ENCODE data around the gene C5orf58. TPM values are rescaled to one million over a fixed set of nuclear protein-coding genes. Genes with fewer than 3 reads are reported as not detected.

C5orf58 gene
- total RNA-seq, 4 donors from 2014 or later, result not detected

DNA sequence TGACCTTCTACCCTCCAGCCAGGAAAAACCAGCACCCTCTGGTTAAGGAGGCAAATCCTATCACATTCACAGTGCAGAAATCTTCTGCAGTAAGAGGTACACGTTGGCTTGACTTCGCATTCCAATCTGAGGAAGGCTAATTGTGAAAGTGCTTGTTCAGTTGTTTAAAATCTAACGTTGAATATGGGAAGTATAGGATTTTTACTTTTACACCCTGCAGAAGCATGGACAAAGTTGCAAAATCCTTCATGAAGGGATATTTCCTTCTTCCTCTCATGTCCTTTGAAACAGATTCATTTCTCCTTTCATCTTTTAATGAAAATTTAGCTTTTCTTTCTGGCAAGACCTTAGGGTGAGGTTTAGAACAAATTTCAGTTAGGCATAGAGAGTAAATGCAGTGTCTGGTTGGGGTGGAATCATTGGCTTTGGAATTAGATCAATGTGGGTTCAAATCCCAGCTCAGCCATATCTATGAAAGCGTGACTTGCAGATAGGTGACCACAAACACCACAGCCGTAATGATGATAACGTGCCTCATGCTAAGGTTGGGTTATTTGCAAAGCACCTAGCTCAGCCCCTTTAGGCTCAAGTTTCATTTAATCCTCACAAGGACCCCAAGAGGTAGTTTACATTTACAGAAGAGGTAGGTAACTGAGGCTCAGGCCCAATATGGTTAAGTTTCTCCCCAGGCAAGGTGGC is 42.2 kb upstream of the C5orf58 start:
- Histone ChIP-seq H3K27me3 (no peaks in the 10 kb centered on the region), H3K4me3 (no peak overlapping the region), H3K27ac (no peak overlapping the region), H3K36me3 (no peaks in the 10 kb centered on the region), H3K9me3 (no peaks in the 10 kb centered on the region), H3K4me1 (no peaks in the 10 kb centered on the region)
- DNase-seq, result no peak
- TF ChIP-seq POLR2A (IDR thresholded peaks at IDR 0.05), result no peak

DNA sequence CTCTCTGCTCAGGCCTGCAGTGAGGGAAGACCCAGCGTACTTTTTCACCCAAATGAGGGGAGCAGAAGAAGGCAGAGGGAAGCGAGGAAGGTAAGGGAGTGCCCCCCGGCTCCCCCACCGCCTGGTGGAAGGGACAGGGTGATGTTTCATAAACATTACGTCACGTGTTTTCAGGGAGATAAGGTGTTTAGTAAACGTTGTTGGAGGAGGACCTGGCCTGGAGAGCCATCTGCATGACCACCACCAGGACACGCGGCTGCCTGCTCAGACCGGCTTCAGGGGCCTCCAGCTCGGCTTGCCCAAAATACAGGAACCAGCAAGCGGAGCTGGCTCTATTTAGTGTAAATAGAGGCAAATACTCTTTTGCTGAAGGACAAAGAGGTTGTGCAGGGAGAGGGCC is 40.0 kb upstream of the C5orf58 start:
- Histone ChIP-seq H3K27me3 (no peaks in the 10 kb centered on the region), H3K4me1 (no peaks in the 10 kb centered on the region), H3K4me3 (no peak overlapping the region), H3K36me3 (no peaks in the 10 kb centered on the region), H3K27ac (no peak overlapping the region), H3K9me3 (no peaks in the 10 kb centered on the region)
- no peak for TF ChIP-seq POLR2A (IDR thresholded peaks at IDR 0.05)
- TF ChIP-seq, protein P1, sequence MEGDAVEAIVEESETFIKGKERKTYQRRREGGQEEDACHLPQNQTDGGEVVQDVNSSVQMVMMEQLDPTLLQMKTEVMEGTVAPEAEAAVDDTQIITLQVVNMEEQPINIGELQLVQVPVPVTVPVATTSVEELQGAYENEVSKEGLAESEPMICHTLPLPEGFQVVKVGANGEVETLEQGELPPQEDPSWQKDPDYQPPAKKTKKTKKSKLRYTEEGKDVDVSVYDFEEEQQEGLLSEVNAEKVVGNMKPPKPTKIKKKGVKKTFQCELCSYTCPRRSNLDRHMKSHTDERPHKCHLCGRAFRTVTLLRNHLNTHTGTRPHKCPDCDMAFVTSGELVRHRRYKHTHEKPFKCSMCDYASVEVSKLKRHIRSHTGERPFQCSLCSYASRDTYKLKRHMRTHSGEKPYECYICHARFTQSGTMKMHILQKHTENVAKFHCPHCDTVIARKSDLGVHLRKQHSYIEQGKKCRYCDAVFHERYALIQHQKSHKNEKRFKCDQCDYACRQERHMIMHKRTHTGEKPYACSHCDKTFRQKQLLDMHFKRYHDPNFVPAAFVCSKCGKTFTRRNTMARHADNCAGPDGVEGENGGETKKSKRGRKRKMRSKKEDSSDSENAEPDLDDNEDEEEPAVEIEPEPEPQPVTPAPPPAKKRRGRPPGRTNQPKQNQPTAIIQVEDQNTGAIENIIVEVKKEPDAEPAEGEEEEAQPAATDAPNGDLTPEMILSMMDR (IDR thresholded peaks at IDR 0.05), result no peak
- DNase-seq, result no peak

DNA sequence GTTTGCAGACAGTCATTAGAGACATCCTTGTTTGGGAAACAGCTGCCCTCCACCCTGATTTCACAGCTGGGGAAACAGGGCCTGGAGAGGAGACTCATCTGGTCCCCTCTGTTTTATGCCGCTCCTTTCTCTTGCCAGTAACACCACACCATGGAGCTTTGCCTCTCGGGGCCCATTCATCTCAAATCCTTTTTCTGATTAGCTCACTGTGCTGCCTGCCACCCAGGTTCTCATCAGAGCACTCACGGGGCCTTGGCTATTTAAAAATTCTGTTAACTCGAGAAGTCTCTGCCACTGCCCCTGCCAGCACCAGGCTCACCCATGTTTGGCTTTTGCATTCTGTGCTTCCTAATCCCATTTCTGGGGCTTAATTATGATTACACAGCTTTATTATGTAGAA is 36.8 kb upstream of the C5orf58 start:
- Histone ChIP-seq H3K27me3 (no peaks in the 10 kb centered on the region), H3K4me3 (no peak overlapping the region), H3K27ac (no peak overlapping the region), H3K9me3 (no peaks in the 10 kb centered on the region), H3K4me1 (no peaks in the 10 kb centered on the region), H3K36me3 (no peaks in the 10 kb centered on the region)
- no peak for DNase-seq
- no peak for TF ChIP-seq POLR2A (IDR thresholded peaks at IDR 0.05)
- TF ChIP-seq, protein P1 (IDR thresholded peaks at IDR 0.05), result no peak

DNA sequence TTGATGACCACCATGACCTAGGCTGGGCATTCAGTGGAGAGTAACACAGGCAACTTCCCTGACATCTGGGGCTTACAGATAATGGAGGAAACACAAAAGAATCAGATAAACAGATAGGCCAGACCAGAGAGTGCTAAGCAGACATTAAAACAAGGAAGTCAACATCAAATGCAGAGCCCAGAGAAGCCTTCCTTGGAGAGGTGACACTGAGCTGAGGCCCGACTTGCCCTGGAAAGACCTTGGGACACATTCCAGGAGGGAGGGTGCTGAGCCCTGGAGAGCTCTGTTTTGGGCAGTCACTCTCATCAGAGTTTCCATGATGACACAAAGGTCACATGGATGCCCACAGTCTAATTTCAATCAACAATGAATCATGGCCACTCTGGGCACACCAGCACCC is 31.9 kb upstream of the C5orf58 start:
- Histone ChIP-seq H3K4me3 (no peak overlapping the region), H3K4me1 (no peaks in the 10 kb centered on the region), H3K36me3 (no peaks in the 10 kb centered on the region), H3K9me3 (no peaks in the 10 kb centered on the region), H3K27me3 (no peaks in the 10 kb centered on the region), H3K27ac (no peak overlapping the region)
- TF ChIP-seq, protein P1 (IDR thresholded peaks at IDR 0.05), result no peak
- TF ChIP-seq POLR2A (IDR thresholded peaks at IDR 0.05), result no peak
- DNase-seq, result no peak

DNA sequence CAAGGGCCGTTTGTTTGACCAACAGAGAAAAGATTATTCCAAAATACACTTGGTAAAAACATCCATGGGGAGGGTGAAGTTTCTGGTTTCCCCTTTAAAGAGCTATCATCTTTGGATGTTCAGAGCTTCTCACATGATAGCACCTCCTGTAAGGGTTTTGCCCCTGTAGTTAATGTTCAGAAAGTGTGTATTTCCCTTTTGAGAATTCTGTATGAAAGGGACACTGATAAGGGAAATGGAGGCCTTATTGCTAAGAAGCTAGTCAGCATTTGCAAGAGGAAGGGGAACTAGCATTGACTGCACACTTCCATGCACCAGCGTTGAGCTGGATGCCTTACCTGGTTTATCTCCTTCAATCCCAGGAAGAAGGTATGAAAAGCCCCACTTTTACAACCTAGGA is 31.5 kb upstream of the C5orf58 start:
- no peak overlapping the region for H3K4me3 ChIP-seq
- no peak for DNase-seq
- TF ChIP-seq POLR2A (IDR thresholded peaks at IDR 0.05), result no peak
- TF ChIP-seq, protein P1 (IDR thresholded peaks at IDR 0.05), result no peak
- H3K36me3 ChIP-seq, result no peaks in the 10 kb centered on the region
- no peaks in the 10 kb centered on the region for H3K9me3 ChIP-seq
- no peaks in the 10 kb centered on the region for H3K27me3 ChIP-seq
- no peaks in the 10 kb centered on the region for H3K4me1 ChIP-seq
- H3K27ac ChIP-seq, result no peak overlapping the region

DNA sequence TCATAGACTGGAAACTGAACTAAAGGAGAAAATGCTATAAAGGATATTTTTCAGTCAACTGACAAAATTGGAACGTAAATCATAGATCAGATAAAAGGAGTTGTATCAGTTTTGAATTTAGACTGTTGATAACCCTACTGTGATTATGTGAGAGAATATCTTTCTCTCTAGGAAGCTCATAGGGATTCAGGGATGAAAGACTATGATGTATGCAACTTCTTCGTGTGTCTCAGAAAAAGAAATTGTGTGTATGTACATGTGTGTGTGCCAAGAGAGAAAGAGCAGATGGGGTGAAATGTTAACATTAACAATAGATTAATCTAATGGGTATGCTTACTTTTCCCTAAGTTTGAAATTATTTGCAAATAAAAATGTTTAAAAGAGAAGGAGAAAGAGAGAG is 30.7 kb upstream of the C5orf58 start:
- H3K4me3 ChIP-seq, result no peak overlapping the region
- H3K9me3 ChIP-seq, result no peaks in the 10 kb centered on the region
- no peak for DNase-seq
- H3K27me3 ChIP-seq, result no peaks in the 10 kb centered on the region
- H3K4me1 ChIP-seq, result no peaks in the 10 kb centered on the region
- no peak overlapping the region for H3K27ac ChIP-seq
- no peaks in the 10 kb centered on the region for H3K36me3 ChIP-seq
- TF ChIP-seq, protein P1 (IDR thresholded peaks at IDR 0.05), result no peak
- TF ChIP-seq POLR2A (IDR thresholded peaks at IDR 0.05), result no peak
